Measurements from ENCODE around the gene AATF.

Gene AATF

GRCh38 chr17:36948717-36949460, at the start of gene AATF:
TSS of gene AATF (plus strand) at chr17:36948954. CDS start at chr17:36949126, 172 bp downstream.
- DNase-seq = peak; percentile 77

- DNase-seq = no peak
Measured at GRCh38 chr17:36899250-36900159, 49.2 kb upstream of the AATF start.

GRCh38 chr17:36900160-36900512, 48.6 kb upstream of the AATF start:
- no peak for DNase-seq

- DNase-seq = no peak
Measured at GRCh38 chr17:36901506-36901905, 47.2 kb upstream of the AATF start.

- no peak for DNase-seq
Measured at GRCh38 chr17:36907407-36907806, 41.3 kb upstream of the AATF start.

- DNase-seq = no peak
Measured at GRCh38 chr17:36910513-36910912, 38.2 kb upstream of the AATF start.

- no peak for DNase-seq
Measured at GRCh38 chr17:36911001-36911400, 37.8 kb upstream of the AATF start.

GRCh38 chr17:36913132-36913531, 35.6 kb upstream of the AATF start:
- no peak for DNase-seq

GRCh38 chr17:36918211-36918691, 30.5 kb upstream of the AATF start:
- no peak for DNase-seq

- DNase-seq = no peak
Measured at GRCh38 chr17:36919407-36919968, 29.3 kb upstream of the AATF start.

GRCh38 chr17:36920032-36921005, 28.4 kb upstream of the AATF start:
- DNase-seq = no peak

- DNase-seq = no peak
Measured at GRCh38 chr17:36921095-36921851, 27.5 kb upstream of the AATF start.

- no peak for DNase-seq
Measured at GRCh38 chr17:36922175-36922574, 26.6 kb upstream of the AATF start.

GRCh38 chr17:36923814-36924221, 24.9 kb upstream of the AATF start:
- DNase-seq = no peak

GRCh38 chr17:36926226-36926625, 22.5 kb upstream of the AATF start:
- no peak for DNase-seq

GRCh38 chr17:36926701-36927100, 22.1 kb upstream of the AATF start:
- no peak for DNase-seq

- no peak for DNase-seq
Measured at GRCh38 chr17:36928471-36929345, 20.0 kb upstream of the AATF start.

GRCh38 chr17:36929851-36930582, 18.7 kb upstream of the AATF start:
- no peak for DNase-seq

GRCh38 chr17:36930583-36930900, 18.2 kb upstream of the AATF start:
- no peak for DNase-seq

GRCh38 chr17:36931096-36931696, 17.6 kb upstream of the AATF start:
- no peak for DNase-seq
